Tibial nerve (tissue), 4 donors: ENCODE measurements around the gene PCYT1A. TPM values are rescaled to one million over a fixed set of nuclear protein-coding genes. Genes with fewer than 3 reads are reported as not detected.

Experiments
- DNase-seq, 2 donors: peaks; one replicate each; pipeline ENCODE4 v3.0.0-alpha.2; 2019; ENCODE audit warnings: low spot score in 2 of 2
- H3K27ac ChIP-seq, 4 donors: fragments of 200-600 bp; sonication (generic) in 3 of 4; one replicate each; pipeline ENCODE4 v1.5.1; 2017 to 2019; ENCODE audit warnings: mild to moderate bottlenecking in 1 of 4
- H3K27me3 ChIP-seq, 2 donors: fragments of 200-600 bp; sonication (generic) in 1 of 2; one replicate each; pipeline versions ENCODE4 v1.5.1 to v1.6.0; 2017 to 2019
- H3K36me3 ChIP-seq, 3 donors: fragments of 200-600 bp; sonication (generic); one replicate each; pipeline ENCODE4 v1.5.1; 2018 to 2019
- H3K4me1 ChIP-seq, 4 donors: fragments of 200-600 bp; sonication (generic) in 3 of 4; one replicate each; pipeline ENCODE4 v1.5.1; 2017 to 2019
- H3K4me3 ChIP-seq, 4 donors: fragments of 200-600 bp; sonication (generic) in 3 of 4; one replicate each; pipeline ENCODE4 v1.5.1; 2017 to 2019; ENCODE audit warnings: mild to moderate bottlenecking in 1 of 4, moderate library complexity in 1 of 4
- H3K9me3 ChIP-seq, 4 donors: fragments of 200-600 bp; sonication (generic) in 3 of 4; one replicate each; pipeline ENCODE4 v1.5.1; 2017 to 2019
- EP300 ChIP-seq, 2 donors: sonication (generic); formaldehyde crosslinking; IDR thresholded peaks; one replicate each; pipeline ENCODE4 v1.6.1; 2017; ENCODE audit warnings: antibody characterized with exemption in 2 of 2, mild to moderate bottlenecking in 1 of 2
- POLR2A ChIP-seq, 2 donors: fragments of 450-650 bp; IDR thresholded peaks; one replicate each; pipeline ENCODE4 v1.6.1; 2017; ENCODE audit warnings: antibody characterized with exemption in 2 of 2, mild to moderate bottlenecking in 2 of 2, moderate library complexity in 2 of 2
- WGBS, 2 donors: methylation state at CpG; one replicate each; pipeline ENCODE4 v1.1.5; 2018; 5-methylcytosine and 5-hydroxymethylcytosine counted together
- total RNA-seq, 4 donors: library from RNA; depleted of rRNA; stranded (reverse); fragments of >200 nt; gene quantifications; one replicate each; pipeline ENCODE4 v1.1.0, GENCODE V29; 2016
- TF ChIP-seq, protein P1 (sequence below), 5 experiments: fragments of 200-600 bp in 3 of 5; fragments of 450-650 bp in 2 of 5; sonication (generic) in 3 of 5; IDR thresholded peaks; one replicate each; pipeline ENCODE4 v1.5.1; 2016 to 2019; ENCODE audit warnings: antibody characterized with exemption in 5 of 5, mild to moderate bottlenecking in 3 of 5, moderate library complexity in 2 of 5

PCYT1A gene
- total RNA-seq, 4 donors from 2014 or later: 51.9 to 98.1 (median 73.0) TPM

DNA sequence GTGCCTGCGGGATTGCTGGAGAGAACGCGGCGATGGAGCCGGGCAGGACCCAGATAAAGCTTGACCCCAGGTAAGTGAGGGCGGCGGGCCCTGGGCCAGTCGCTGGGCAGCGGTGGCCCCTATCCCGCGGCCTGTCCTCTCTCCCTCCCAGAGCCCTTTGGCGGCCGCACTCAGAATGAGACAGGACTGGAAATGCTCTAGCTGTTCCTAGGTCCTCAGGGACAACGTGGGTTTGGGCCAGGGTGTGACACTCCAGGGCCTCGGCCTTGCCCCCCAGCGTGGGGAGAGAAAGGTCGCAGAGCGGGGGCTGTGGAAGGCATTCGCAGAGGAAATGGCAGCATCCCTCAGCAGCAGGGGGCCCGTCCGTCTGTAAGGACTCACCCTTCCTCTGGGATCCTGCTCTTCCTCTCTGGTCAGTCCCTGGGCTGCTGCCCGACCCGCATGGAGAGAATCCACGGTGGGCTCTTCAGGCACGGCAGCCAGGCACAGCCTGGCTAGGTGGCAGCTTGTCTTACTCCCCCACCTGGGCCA, 70.8 kb downstream of the PCYT1A start:
- 46 to 55% methylated on average over 4 to 19 of the region's 25 CpGs for WGBS, 2 donors
- DNase-seq: no peak
- no peak for TF ChIP-seq EP300 (IDR thresholded peaks at IDR 0.05)
- TF ChIP-seq, protein P1, sequence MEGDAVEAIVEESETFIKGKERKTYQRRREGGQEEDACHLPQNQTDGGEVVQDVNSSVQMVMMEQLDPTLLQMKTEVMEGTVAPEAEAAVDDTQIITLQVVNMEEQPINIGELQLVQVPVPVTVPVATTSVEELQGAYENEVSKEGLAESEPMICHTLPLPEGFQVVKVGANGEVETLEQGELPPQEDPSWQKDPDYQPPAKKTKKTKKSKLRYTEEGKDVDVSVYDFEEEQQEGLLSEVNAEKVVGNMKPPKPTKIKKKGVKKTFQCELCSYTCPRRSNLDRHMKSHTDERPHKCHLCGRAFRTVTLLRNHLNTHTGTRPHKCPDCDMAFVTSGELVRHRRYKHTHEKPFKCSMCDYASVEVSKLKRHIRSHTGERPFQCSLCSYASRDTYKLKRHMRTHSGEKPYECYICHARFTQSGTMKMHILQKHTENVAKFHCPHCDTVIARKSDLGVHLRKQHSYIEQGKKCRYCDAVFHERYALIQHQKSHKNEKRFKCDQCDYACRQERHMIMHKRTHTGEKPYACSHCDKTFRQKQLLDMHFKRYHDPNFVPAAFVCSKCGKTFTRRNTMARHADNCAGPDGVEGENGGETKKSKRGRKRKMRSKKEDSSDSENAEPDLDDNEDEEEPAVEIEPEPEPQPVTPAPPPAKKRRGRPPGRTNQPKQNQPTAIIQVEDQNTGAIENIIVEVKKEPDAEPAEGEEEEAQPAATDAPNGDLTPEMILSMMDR (IDR thresholded peaks at IDR 0.05): no peak
- TF ChIP-seq POLR2A (IDR thresholded peaks at IDR 0.05): no peak

DNA sequence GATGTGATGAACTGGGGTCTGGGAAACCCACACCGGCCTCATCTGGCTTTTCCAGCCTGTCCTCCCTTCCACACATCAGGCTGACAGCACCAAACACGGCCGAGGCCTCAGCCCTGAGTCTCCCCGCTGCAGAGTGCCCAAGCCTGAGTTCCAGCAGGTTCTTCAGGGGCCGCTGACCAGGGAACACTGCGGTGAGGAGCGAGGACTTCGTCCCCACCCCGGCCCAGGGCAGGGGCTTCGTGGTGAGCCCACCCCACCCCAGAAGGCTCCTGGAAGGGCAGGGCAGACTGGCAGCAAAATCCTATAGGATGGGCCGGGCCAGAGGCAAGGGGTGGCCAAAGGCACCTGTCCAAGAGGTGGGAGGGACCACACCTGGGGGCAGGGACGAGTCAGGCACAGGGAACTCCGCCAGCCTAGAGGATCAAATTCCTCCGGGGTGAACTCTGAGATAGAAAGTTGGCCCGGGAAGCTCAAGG, 71.4 kb downstream of the PCYT1A start, which contains the start of gene SLC51A:
TSS of gene SLC51A (plus strand) at position 446 of the 476 bp plus-strand sequence. CDS start 179 bp downstream, outside the sequence.
- 48 to 60% methylated on average over 9 to 15 of the region's 15 CpGs for WGBS, 2 donors
- no peak for DNase-seq
- TF ChIP-seq, protein P1 (IDR thresholded peaks at IDR 0.05): no peak
- TF ChIP-seq EP300 (IDR thresholded peaks at IDR 0.05): no peak
- TF ChIP-seq POLR2A (IDR thresholded peaks at IDR 0.05): no peak

More for the DNA sequence above, 70.8 kb downstream of the PCYT1A start:
- H3K36me3 ChIP-seq: no peaks in the 10 kb centered on the region
- H3K27me3 ChIP-seq: peaks cover 0 to 16% of the 10 kb centered on the region in 2 donors
- no peaks in the 10 kb centered on the region for H3K9me3 ChIP-seq
- H3K4me1 ChIP-seq: peaks cover 0 to 17% (median 5%) of the 10 kb centered on the region in 4 donors
- H3K27ac ChIP-seq: no peak overlapping the region
- H3K4me3 ChIP-seq: peak overlapping the region in 1 of 4 donors; percentile 18

DNA sequence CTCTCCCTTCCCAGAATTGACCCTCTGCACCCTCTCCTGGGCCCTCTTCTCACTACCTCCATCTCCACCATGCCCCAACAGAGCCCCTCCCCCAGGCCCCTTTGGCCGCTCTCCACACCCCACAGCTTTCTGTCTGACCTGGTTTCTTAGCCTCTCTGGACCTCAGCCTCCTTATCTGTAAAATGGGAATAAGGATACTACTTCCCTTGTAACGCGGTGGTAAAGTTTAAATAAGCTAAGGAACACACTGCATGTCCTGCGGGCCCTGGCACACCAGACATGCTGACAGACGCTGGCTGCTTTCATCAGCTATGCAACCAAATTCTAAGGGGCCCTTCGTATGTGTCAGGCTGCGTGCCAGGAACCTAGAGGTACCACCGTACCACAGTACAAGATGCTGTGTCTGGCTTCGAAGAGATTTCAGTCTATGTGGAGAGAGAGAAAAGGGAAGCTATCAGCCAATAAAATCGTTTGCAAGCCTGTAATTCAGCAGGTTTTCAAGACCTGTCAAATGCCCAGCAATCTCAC, 72.0 kb downstream of the PCYT1A start:
- no peaks in the 10 kb centered on the region for H3K9me3 ChIP-seq
- no peak overlapping the region for H3K4me3 ChIP-seq
- peaks cover 0 to 16% of the 10 kb centered on the region in 2 donors for H3K27me3 ChIP-seq
- DNase-seq: no peak
- TF ChIP-seq, protein P1 (IDR thresholded peaks at IDR 0.05): no peak
- no peak for TF ChIP-seq POLR2A (IDR thresholded peaks at IDR 0.05)
- no peak for TF ChIP-seq EP300 (IDR thresholded peaks at IDR 0.05)
- WGBS, 2 donors: 76 to 78% methylated on average over 10 of the region's 10 CpGs
- no peak overlapping the region for H3K27ac ChIP-seq
- H3K36me3 ChIP-seq: no peaks in the 10 kb centered on the region
- H3K4me1 ChIP-seq: peaks cover 0 to 17% (median 5%) of the 10 kb centered on the region in 4 donors

More for the DNA sequence above, 71.4 kb downstream of the PCYT1A start, which contains the start of gene SLC51A:
- Histone ChIP-seq H3K36me3 (no peaks in the 10 kb centered on the region), H3K27me3 (peaks cover 0 to 16% of the 10 kb centered on the region in 2 donors), H3K9me3 (no peaks in the 10 kb centered on the region), H3K27ac (no peak within 1 kb of the TSS), H3K4me3 (peak within 1 kb of the TSS in 1 of 4 donors; percentile 18), H3K4me1 (peaks cover 0 to 17% (median 5%) of the 10 kb centered on the region in 4 donors)

DNA sequence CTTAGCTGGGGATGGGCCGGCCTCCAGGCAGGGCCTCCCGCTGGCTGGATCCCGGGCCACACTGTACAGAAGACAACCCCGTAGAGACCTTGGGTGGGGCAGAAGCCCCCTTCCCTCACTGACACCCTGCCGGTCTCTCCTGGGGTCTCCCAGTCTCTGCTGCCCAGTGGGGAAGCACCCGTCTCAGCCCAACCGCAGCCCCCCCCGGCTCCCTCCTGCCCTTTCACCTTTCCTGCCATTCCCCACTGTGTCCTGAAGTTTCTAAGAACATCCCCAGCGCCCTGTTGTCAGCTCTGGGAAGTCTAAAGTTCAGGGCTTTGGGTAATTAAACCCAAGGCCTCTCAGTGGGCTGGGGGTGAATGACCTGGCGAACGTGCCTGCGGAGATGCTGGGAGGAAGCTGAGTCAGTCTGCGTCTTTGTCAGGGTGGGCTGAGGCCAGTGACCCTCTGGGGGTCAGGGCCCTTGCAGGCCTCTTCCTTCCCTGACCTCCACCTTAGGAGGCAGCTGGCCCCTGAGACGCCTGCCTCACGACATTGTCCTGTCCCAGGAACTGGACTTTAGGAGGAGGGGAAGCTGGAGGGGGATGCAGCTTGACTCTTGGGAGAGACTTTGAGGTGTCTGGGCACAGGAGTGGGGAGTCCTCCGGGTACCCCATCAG, 72.6 kb downstream of the PCYT1A start:
- H3K4me3 ChIP-seq: no peak overlapping the region
- no peaks in the 10 kb centered on the region for H3K36me3 ChIP-seq
- H3K27ac ChIP-seq: no peak overlapping the region
- H3K27me3 ChIP-seq: peaks cover 0 to 16% of the 10 kb centered on the region in 2 donors
- H3K4me1 ChIP-seq: peaks cover 0 to 15% (median 4%) of the 10 kb centered on the region in 4 donors
- H3K9me3 ChIP-seq: no peaks in the 10 kb centered on the region
- DNase-seq: no peak
- TF ChIP-seq, protein P1 (IDR thresholded peaks at IDR 0.05): no peak
- TF ChIP-seq EP300 (IDR thresholded peaks at IDR 0.05) (no peak), POLR2A (IDR thresholded peaks at IDR 0.05) (no peak)
- WGBS, 2 donors: 64 to 68% methylated on average over 15 to 16 of the region's 16 CpGs
